Measurements from ENCODE around the gene UCN2.

UCN2 gene, protein sequence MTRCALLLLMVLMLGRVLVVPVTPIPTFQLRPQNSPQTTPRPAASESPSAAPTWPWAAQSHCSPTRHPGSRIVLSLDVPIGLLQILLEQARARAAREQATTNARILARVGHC

DNA sequence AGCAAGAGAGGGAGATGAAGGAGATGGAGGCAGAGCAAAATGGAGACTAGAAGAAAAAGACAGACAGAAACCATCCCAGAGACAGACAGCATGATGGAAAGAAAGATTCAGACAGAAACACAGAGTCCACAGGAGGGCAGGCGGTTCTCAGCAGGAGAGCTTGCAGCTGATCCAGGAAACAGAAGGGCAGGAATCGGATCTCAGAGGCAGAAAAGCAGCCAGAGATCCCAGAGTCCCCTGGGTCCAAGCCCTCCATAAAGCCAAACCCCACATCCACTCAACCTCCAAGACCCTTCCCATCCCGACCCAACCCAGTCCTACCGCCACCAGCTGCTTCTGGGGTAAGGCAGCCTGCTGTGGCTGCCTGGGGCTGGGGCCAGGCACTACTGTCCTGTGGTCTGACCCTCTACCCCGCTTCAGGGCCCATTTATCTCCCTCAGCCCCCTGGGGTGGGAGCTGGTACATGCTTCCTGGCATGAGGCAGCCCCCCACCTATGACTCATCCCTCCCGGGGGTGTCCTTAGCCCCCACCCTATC, at the start of gene UCN2:
UCN2 (minus strand) TSS at position 400 of the 537 bp plus-strand sequence. CDS start 657 bp downstream, outside the sequence.
- no peak for DNase-seq (ENCODE audit: low read depth in 3 of 3, low spot score in 1 of 3)

DNA sequence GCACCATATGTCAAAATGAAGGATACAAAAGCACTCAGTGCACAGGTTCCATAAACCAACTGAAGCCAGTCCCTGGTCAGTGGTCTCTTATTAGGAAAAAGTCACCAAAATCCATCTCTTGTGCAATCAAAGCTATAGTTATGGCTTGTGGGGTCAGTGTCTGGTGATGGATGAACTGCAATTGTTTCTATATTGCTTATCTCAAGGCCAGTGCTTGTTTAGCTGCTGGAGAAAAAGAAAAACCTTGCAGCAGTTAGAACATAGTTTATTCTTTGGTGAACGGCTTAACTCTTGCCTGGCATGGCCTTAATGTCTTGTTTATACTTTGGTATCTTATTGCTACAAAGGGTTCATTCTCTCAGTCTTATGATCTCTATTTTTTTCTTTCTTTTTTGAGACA, 48.7 kb upstream of the UCN2 start:
- no peak for DNase-seq (ENCODE audit: low read depth in 3 of 3, low spot score in 1 of 3)

DNA sequence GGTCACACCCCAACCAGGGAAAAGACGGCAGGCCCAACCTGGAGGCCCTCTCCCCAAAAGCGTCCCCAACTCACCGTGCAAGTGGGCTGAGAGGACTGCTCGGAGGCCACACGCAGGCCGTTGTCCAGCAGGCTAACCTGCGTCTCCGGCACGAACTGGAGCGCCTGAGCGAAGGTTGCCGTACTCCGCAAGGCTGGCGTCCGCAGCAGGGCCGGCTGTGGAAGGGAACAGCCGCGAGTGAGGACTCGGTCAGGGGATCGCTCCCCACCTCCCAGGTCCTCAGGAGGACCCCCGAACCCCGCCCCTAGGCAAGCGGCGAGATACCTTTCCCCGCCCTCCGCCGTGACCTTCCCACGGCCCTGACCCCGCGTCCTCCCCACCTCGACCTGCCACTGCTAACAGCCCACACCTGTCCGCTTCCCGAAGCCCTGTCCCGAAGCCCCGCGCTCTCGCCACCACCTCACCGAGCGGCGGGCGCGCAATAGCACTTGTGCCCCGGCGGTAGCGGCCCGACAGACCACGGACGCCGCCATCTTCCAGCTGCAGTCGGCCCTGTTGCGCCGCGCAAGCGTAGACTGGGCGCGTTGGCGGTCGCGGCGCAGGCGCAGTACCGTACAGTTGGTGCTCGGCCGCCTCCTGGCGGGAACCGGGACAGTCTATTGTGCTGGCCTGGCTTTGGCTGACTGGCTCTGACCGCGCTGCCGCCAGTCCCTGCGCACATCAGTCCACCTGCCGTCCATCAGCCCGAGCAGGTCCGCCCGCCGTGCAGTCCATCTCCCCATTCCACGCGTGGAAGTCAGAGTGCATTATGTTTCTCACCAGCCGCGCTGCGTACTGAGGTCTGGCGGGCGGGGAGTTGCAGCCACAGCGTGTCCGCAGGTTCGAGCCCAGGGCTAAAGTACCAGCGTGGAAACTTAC, 45.8 kb upstream of the UCN2 start, which contains the start of gene UQCRC1:
UQCRC1 (minus strand) TSS at position 559 of the 918 bp plus-strand sequence; CDS start at position 533, 26 bp downstream.
- DNase-seq (ENCODE audit: low read depth in 3 of 3, low spot score in 1 of 3), result peak; percentile 80 to 87 (median 86)

DNA sequence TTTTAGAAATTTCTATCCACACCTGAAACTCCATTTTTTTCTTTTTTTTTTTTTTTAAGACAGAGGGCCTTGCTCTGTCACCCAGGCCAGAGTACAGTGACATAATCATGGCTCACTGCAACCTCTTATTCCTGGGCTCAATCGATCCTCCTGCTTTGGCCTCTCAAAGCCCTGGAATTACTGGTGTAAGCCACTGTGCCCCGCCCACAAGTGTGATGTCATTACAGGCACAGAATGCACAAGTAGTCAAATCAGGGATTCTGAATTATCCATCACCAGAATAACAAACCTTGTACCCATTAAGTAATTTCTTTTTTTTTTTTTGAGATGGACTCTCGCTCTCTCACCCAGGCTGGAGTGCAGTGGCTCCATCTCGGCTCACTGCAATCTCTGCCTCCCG, 43.9 kb upstream of the UCN2 start:
- DNase-seq (ENCODE audit: low read depth in 3 of 3, low spot score in 1 of 3), result no peak

DNA sequence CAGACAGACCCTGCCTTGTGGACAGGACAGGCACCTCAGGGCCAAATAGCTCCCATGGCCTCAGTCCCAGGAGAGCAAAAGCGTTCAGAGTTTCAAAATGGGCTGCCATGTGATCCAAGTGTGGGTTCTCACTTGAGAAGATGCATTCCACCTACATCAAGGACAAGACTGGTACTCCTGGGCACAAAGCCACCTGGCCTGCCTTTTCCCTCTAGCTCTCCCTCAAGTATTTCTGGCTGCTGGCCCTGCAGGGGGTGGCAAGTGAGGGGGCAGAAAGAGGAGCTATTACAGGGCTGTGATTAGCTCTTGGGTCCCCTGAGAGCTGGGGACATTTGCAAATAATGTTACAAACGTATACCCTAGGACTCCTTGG, 38.0 kb upstream of the UCN2 start:
- DNase-seq (ENCODE audit: low read depth in 3 of 3, low spot score in 1 of 3), result no peak

DNA sequence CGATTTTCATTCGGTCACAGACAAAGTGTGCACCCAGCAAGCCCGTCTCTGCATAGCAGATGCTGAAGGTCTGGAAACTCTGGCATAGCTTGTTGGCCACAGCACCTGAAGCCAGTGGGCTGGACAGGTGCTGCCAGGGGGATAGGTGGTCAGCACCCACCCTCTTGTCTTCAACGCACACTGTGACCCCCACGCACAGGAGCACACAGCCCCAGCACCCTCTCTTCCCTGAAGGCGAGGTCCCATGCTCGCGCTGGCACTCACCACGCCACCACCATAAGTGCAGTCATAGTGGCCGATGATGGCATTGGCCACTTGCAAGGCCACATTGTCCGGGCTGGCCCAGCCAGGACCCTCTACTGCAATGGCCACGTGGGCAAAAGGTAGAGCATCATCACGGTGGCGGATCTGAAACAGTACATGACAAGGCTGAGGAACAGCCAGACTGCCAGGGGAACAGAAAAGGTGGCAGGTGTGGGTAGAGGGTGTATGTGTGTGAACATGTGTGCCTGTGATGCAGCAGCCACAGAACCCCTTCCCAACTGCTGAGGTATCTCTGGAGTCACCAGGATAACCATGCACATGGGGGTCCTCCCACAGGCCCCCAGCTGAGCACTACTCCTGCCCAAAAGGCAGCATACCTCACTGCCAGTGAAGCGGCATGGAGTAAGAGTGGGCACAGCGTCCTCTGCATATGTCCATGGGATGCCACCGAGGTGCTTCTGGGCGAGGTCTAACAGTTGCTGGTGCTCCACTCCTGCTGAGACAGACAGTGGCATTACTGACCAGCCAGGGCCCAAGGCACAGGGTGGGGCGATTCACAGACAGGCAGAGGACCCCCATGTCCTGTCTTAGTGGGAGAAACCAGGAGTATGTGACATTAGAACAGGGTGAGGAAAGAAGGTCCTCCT, 37.4 kb upstream of the UCN2 start:
- DNase-seq (ENCODE audit: low read depth in 3 of 3, low spot score in 1 of 3), result no peak

DNA sequence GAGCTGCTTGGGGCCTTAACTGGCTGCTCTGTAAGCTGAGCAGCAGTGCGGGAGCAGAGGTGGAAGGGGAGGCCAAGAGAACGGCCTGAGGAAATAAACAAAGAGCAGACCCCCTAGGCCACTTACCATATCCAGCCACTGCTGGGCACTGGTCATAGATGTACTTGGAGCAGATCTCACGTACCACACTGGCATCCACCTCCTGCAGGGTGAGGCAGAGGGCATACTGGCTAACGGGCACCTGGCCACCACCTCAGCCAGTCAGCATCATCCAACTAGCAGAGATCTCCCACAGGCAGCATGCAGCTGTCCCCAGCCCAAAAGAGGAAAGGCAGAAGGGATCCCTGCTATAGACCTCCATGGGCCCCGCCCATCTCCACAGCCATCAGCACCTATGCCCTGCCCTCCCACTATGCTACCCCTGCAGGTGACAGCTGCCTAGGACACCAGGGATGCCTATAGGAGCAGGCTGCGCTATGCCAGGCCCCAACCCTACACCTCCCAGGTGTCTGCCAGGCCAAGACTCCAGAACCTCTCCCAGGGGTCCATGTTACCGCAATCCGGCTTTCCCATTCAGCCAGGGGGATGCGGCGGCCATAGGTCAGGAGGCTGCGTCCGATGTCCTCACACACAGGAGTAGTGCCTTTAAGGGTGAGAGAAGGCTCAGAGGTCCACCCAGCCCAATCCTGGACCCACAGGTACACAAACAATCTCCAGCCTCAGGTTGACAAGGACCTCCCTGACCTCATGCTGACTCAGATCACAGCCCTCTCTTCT, 36.1 kb upstream of the UCN2 start:
- no peak for DNase-seq (ENCODE audit: low read depth in 3 of 3, low spot score in 1 of 3)

DNA sequence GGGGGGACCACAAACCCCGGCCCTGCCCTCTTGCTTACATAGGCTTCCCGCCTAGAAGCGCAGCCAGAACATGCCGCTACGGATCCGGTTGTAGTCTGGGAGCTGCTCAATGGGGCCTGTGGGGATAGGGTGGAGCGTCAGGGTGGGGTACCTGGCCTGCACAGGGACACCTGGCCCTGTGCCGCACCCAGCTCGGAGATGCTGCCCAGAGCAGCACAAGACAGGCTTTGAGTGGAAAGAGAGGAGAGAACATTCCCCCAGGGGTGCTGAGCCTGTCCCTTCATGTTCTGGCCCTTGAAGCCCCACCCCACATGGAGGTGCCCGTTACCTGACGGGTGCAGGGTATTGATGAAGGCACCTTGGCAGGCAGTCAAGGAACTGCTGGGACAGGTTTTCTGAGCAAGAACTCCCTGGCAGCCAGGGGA, 35.5 kb upstream of the UCN2 start:
- no peak for DNase-seq (ENCODE audit: low read depth in 3 of 3, low spot score in 1 of 3)

DNA sequence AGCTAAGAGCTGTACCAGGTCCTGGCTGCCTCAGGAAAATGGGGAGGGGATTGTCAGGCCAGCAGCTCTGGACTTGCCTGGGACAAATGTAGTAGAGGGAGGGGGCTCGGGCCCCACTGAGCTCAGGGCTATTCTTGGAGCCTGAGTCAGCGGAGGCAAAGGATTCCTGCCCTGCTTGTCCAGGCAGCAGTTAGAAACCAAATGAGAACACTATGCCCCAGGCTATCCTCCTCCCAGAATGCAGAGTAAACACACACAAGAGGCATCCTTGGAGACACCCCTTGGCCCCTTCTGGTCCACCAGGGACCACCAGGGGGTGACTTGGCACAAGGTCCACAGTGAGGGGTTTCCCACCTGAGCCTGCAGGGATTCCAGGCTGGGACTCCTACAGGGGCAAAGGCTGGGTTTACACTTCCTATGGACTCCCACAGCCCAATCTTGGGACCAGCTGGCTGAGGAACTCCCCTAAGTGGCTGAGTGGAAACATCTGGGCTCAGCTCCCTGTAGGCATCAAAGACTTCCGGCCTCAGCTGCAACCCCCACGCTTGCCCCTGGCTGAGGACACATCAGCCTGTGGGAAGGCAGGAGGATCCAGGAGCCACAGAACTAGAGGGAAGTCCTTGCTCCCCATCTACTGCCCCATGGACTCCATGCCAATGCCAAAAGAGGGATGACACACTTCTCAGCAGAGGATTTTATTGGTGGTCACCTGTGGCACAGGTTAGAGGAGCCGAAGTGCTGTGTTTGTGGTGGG, 34.9 kb upstream of the UCN2 start:
- no peak for DNase-seq (ENCODE audit: low read depth in 3 of 3, low spot score in 1 of 3)

DNA sequence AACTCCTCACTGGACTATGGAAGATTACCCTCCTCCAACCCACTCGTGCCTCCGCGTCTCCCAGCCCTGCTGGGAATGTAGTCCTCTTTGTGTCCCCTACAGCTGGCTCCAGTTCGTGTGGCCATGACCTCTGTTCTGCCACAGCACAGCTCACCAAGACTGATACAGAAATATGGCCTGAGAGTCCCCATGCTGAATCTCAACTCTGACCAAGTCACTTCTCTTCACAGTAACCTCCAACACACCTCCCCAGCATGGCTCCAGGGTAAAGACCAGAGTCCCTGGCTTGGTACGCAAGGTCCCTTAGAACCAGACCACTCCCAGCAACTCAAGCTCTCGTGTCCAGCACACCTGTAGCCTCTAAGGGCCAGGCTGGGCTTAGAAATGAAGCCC, 33.8 kb upstream of the UCN2 start:
- no peak for DNase-seq (ENCODE audit: low read depth in 3 of 3, low spot score in 1 of 3)

DNA sequence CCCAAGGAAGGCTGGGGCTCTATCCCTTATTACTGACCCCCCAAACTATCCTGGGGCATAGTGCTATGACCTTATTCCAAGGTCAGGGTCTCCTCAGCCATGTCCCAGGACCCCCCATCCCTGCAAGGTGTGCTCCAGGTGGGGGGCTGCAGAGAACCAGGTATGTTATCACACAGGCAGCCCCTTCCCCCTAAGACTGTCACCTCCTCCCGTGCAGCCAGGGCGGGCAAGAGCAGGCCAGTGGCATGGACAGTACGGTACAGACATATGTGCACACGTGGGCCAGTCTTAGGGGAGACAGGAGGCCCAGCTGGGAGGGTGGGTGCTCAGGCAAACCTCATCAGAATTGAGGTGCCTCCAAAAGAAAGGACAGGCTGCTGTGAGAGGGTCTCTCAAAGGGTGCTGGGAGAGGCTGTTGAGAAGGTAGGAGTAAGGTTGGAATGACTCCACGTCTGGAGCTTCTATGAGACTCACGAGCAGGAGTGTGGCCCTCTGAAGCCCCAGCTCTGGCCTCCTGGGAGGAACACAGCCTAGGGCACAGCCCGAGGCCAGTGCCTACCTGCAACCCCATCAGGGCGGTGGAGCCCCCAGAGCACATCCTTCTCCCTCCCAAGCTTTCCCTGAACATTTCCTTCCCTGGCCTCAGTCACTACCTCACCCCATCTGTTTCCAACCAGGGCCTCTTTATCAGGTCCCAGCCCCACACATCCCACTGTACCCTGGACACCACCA, 33.3 kb upstream of the UCN2 start:
- no peak for DNase-seq (ENCODE audit: low read depth in 3 of 3, low spot score in 1 of 3)

DNA sequence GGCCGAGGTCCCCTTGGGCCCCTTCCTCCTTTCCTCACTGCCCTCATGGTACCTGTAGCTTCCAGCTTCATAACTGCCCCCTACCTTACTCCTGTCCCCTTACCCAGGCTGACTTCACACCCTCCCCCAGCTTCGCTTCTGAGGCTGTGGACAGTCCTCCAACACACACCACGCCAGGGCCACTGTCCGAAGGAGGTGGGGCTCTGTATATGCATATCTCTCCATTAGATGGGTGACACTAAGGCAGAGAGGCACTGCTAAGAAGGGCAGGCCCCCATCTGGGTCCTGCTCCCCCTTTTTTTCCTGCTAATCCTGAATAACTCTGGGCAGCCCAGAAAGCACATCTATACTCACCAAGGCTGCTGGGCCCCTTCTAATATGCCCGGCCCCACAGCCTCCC, 32.6 kb upstream of the UCN2 start:
- DNase-seq (ENCODE audit: low read depth in 3 of 3, low spot score in 1 of 3), result no peak

DNA sequence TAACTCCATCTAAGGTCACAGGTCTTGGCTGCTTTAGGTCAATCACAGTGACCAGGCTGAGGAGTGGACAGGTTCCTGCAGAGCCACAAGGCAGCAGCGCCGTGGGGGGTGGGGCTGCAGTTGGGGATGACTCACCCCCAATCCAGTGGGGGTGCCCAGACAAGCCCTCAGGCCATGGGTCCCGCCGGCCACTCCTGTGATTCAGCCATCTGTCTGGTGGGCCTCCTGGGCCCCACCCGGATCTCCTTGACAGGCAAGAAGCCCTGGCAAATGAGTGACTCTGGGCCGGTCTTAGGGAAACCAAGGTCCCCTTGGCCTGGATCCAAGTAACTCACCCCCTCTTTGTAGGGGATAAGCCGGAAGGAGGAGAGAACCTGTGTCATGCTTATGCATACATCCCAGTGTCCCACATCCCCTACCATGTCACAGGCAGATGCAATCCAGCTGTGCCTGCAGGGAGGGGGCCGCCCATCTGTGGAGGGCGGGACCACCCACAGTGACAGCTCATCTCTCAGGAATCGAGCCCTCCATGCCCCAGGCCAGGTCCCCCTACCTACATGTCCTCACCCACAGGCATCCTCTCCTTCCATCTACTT, 32.0 kb upstream of the UCN2 start:
- DNase-seq (ENCODE audit: low read depth in 3 of 3, low spot score in 1 of 3), result no peak

DNA sequence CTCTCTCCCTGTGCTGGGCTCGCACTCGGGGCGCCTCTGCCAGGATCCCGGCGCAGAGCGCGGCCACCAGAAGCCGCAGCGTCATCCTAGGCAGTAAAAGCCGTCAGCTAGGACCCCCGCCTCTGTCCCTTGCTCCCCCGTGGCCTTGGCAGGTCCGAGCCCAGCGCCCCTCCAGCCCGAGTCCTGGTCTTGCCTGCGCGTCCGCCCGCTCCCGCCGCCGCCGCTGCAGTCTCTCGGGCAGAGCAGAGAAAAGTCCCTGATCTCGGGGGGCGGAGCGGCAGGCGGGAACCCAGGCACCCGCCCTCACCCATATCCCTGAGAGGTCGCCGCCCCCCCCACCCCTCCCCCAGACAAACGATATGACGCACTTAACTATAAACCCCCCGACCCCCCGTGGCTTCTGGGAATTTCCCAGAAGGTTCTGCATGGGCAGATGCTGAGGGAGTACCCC, 31.5 kb upstream of the UCN2 start, which contains the start of gene COL7A1:
COL7A1 (minus strand) TSS at position 255 of the 451 bp plus-strand sequence; CDS start at position 85, 170 bp downstream.
- DNase-seq (ENCODE audit: low read depth in 3 of 3, low spot score in 1 of 3), result no peak

DNA sequence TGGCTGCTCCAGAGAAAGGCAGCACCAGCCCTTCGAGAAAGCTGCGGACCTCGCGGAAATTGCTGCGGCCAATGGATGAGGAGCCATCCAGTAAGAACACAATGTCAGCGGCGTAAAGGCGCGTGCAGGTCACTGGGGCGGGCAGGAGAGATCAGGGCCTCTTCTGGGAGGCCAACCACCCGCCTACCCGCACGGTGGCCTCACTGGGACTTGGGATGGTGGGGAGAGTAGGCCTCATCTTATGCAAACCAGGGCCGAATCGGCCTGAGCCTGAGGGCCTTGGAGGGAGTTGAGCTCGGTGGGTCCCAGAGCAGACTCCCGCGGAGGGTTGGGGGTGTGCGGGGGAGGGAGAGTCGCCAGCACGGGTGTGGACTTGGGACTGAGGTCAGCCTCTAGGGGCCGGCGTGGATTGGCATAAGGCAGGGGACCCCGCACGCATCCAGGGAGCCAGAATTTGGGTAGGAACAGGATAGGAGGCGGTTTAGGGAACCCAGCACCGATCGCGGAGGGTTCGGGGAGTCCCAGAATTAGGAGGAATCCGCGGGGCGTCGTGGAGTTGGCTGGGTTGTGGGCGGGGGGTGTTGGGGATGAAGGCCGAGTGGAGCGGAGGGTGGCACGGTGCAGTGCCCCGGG, 31.0 kb upstream of the UCN2 start:
- DNase-seq (ENCODE audit: low read depth in 3 of 3, low spot score in 1 of 3), result no peak

DNA sequence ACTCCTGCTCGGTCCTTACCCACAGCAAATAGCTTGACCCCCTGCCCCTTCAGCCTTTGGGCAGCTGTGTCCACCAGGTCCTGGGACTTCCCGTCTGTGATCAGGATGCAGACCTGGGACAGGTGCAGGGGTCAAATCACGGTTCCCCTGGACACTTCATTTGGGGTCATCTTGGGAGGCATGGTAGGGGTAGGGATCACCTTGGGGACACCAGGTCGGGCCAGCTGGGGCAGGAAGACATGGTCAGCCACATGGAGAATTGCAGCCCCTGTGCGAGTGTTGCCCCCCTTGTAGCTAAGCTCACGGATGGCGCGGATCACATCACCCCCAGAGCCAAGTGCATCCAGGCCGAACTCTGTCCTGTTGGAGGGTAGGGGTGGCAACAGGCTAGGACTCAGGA, 29.8 kb upstream of the UCN2 start:
- no peak for DNase-seq (ENCODE audit: low read depth in 3 of 3, low spot score in 1 of 3)

DNA sequence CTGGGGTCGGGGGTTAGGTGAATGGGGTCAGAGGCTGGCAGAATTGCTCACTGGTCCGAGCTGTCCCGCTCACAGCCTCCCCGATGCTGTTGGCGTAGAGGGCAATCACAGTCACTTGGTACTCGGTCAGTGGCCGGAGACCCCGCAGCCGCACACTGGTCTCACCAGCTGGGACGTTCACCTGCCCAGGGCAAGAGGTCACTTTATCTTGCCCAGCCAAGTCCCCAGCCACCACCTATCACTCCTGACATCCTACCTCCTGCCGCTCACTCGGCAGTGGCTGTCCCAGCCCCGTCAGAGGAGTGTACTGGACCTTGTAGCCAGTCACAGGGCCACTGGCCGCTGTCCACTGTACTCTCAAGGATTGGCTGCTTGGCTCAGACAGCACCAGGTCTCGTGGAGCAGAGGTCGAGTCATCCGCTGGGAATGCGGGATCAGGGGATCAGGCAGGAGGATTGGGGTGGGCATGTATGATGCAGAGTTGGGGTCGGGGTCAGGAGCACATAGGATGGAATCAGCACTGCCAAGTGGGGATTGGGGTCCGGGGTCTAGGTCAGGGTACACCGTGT, 29.0 kb upstream of the UCN2 start:
- no peak for DNase-seq (ENCODE audit: low read depth in 3 of 3, low spot score in 1 of 3)

Data from stimulated activated CD4-positive, alpha-beta T cell treated with anti-CD3 and anti-CD28 coated beads, TNF-alpha, amount 100 ng/mL, for 1 hour (primary cell).